HEK293 (cell line): ENCODE data around the gene DEK.

ENCODE experiments used
- CTCF ChIA-PET: fragments of 350-600 bp; formaldehyde crosslinking; extraction: SDS; loops from one replicate; lab custom pipeline; 2021; ENCODE audit warnings: antibody characterized with exemption; lab: Yijun Ruan, JAX
- POLR2A ChIA-PET: fragments of 300-600 bp; formaldehyde crosslinking; extraction: SDS; loops from one replicate; lab custom pipeline; 2020; ENCODE audit warnings: antibody characterized with exemption, inconsistent platforms; lab: Yijun Ruan, JAX
- H3K27ac ChIP-seq: fragments of 200-500 bp; sonication (Bioruptor generic); 2 replicates; pipeline ENCODE4 v1.5.1; 2014; ENCODE audit warnings: low read depth, low read length, control low read depth, inconsistent platforms; ENCODE audit errors: extremely low read depth
- H3K36me3 ChIP-seq, 2 experiments: fragments of 200-500 bp in 1 of 2; sonication (Bioruptor generic) in 1 of 2; 1 replicate in 1 of 2; 2 replicates in 1 of 2; pipeline ENCODE4 v1.5.1; 2014 to 2017; ENCODE audit warnings: inconsistent platforms in 2 of 2, low read length in 2 of 2; ENCODE audit not compliant: control insufficient read depth in 2 of 2, insufficient read depth in 1 of 2
- H3K4me1 ChIP-seq: fragments of 200-500 bp; sonication (Bioruptor generic); 2 replicates; pipeline ENCODE4 v1.5.1; 2014; ENCODE audit warnings: mild to moderate bottlenecking, low read length, inconsistent platforms; ENCODE audit not compliant: control insufficient read depth, insufficient read depth
- H3K4me3 ChIP-seq: 2 replicates; pipeline ENCODE4 v1.5.1; 2011; ENCODE audit warnings: low read depth, mild to moderate bottlenecking, control low read depth, low read length, moderate library complexity
- H3K9me3 ChIP-seq: fragments of 200-500 bp; sonication (Bioruptor generic); 2 replicates; pipeline ENCODE4 v1.5.1; 2014; ENCODE audit warnings: low read depth, low read length, inconsistent platforms; ENCODE audit not compliant: control insufficient read depth, insufficient read depth
- GLIS2 ChIP-seq: fragments of 450-650 bp; formaldehyde crosslinking; IDR thresholded peaks from 2 replicates; pipeline ENCODE4 v1.5.1; 2016; ENCODE audit warnings: missing biosample characterization, missing genetic modification characterization
- KLF9 ChIP-seq: fragments of 450-650 bp; formaldehyde crosslinking; IDR thresholded peaks from 2 replicates; pipeline ENCODE4 v1.5.1; 2016; ENCODE audit warnings: missing biosample characterization, missing genetic modification characterization, low read depth
- MYNN ChIP-seq: fragments of 450-650 bp; formaldehyde crosslinking; IDR thresholded peaks from 2 replicates; pipeline ENCODE4 v1.5.1; 2016; ENCODE audit warnings: missing biosample characterization, missing genetic modification characterization, borderline replicate concordance
- REST ChIP-seq: fragments of 450-650 bp; formaldehyde crosslinking; IDR thresholded peaks from 2 replicates; pipeline ENCODE4 v1.5.1; 2016; ENCODE audit warnings: missing biosample characterization, missing genetic modification characterization
- WT1 ChIP-seq: fragments of 450-650 bp; formaldehyde crosslinking; IDR thresholded peaks from 2 replicates; pipeline ENCODE4 v1.5.1; 2016; ENCODE audit warnings: missing biosample characterization, missing genetic modification characterization
- ZBTB1 ChIP-seq: fragments of 450-650 bp; formaldehyde crosslinking; IDR thresholded peaks from 2 replicates; pipeline ENCODE4 v1.5.1; 2016; ENCODE audit warnings: missing biosample characterization, missing genetic modification characterization
- ZNF169 ChIP-seq: fragments of 450-650 bp; formaldehyde crosslinking; IDR thresholded peaks from 2 replicates; pipeline ENCODE4 v1.5.1; 2016; ENCODE audit warnings: missing biosample characterization, missing genetic modification characterization
- ZNF223 ChIP-seq: fragments of 450-650 bp; formaldehyde crosslinking; IDR thresholded peaks from 2 replicates; pipeline ENCODE4 v1.5.1; 2016; ENCODE audit warnings: missing biosample characterization, missing genetic modification characterization
- ZNF335 ChIP-seq: fragments of 450-650 bp; formaldehyde crosslinking; conservative IDR thresholded peaks from 2 replicates; pipeline ENCODE4 v1.5.1; 2016; ENCODE audit warnings: missing biosample characterization, missing genetic modification characterization
- ZNF404 ChIP-seq: fragments of 450-650 bp; formaldehyde crosslinking; IDR thresholded peaks from 2 replicates; pipeline ENCODE4 v1.5.1; 2017; ENCODE audit warnings: missing biosample characterization, missing genetic modification characterization
- ZNF473 ChIP-seq: fragments of 450-650 bp; formaldehyde crosslinking; IDR thresholded peaks from 2 replicates; pipeline ENCODE4 v1.5.1; 2017; ENCODE audit warnings: missing biosample characterization, missing genetic modification characterization
- ZNF48 ChIP-seq: fragments of 450-650 bp; formaldehyde crosslinking; IDR thresholded peaks from 2 replicates; pipeline ENCODE4 v1.5.1; 2016; ENCODE audit warnings: missing biosample characterization, missing genetic modification characterization
- ZNF549 ChIP-seq: fragments of 450-650 bp; IDR thresholded peaks from 2 replicates; pipeline ENCODE4 v1.5.1; 2018; ENCODE audit warnings: missing biosample characterization, missing genetic modification characterization, mild to moderate bottlenecking, inconsistent platforms, moderate library complexity
- ZNF561 ChIP-seq: fragments of 450-650 bp; IDR thresholded peaks from 2 replicates; pipeline ENCODE4 v1.5.1; 2018; ENCODE audit warnings: missing biosample characterization, missing genetic modification characterization, borderline replicate concordance
- ZNF580 ChIP-seq: fragments of 450-650 bp; formaldehyde crosslinking; IDR thresholded peaks from 2 replicates; pipeline ENCODE4 v1.5.1; 2016; ENCODE audit warnings: missing biosample characterization, missing genetic modification characterization
- ZNF610 ChIP-seq: fragments of 450-650 bp; formaldehyde crosslinking; IDR thresholded peaks from 2 replicates; pipeline ENCODE4 v1.5.1; 2016; ENCODE audit warnings: missing biosample characterization, missing genetic modification characterization, borderline replicate concordance
- ZNF645 ChIP-seq: fragments of 450-650 bp; formaldehyde crosslinking; IDR thresholded peaks from 2 replicates; pipeline ENCODE4; 2016; ENCODE audit warnings: missing biosample characterization, missing genetic modification characterization
- ZNF664 ChIP-seq: fragments of 450-650 bp; formaldehyde crosslinking; IDR thresholded peaks from 2 replicates; pipeline ENCODE4 v1.5.1; 2016; ENCODE audit warnings: missing biosample characterization, missing genetic modification characterization
- ZNF707 ChIP-seq: fragments of 450-650 bp; formaldehyde crosslinking; IDR thresholded peaks from 2 replicates; pipeline ENCODE4 v1.5.1; 2016; ENCODE audit warnings: missing biosample characterization, missing genetic modification characterization
- ZNF830 ChIP-seq: fragments of 450-650 bp; IDR thresholded peaks from 2 replicates; pipeline ENCODE4 v1.5.0; 2018; ENCODE audit warnings: missing biosample characterization, missing genetic modification characterization, low read depth, mild to moderate bottlenecking, moderate library complexity
- ZSCAN23 ChIP-seq: fragments of 450-650 bp; formaldehyde crosslinking; IDR thresholded peaks from 2 replicates; pipeline ENCODE4 v1.5.1; 2016; ENCODE audit warnings: missing biosample characterization, missing genetic modification characterization
- ZXDB ChIP-seq: fragments of 450-650 bp; formaldehyde crosslinking; IDR thresholded peaks from 2 replicates; pipeline ENCODE4 v1.5.1; 2016; ENCODE audit warnings: missing biosample characterization, missing genetic modification characterization
- TF ChIP-seq, protein P1 (sequence below): fragments of 450-650 bp; formaldehyde crosslinking; IDR thresholded peaks from 2 replicates; pipeline ENCODE4 v1.5.0; 2017; ENCODE audit warnings: missing biosample characterization, missing genetic modification characterization, borderline replicate concordance
- TF ChIP-seq, protein P2 (sequence below): fragments of 450-650 bp; formaldehyde crosslinking; IDR thresholded peaks from 2 replicates; pipeline ENCODE4 v1.5.1; 2016; ENCODE audit warnings: missing biosample characterization, missing genetic modification characterization, borderline replicate concordance
- TF ChIP-seq, protein P3 (sequence below): fragments of 450-650 bp; formaldehyde crosslinking; IDR thresholded peaks from 2 replicates; pipeline ENCODE4 v1.5.1; 2017; ENCODE audit warnings: missing biosample characterization, missing genetic modification characterization

DEK gene

DNA sequence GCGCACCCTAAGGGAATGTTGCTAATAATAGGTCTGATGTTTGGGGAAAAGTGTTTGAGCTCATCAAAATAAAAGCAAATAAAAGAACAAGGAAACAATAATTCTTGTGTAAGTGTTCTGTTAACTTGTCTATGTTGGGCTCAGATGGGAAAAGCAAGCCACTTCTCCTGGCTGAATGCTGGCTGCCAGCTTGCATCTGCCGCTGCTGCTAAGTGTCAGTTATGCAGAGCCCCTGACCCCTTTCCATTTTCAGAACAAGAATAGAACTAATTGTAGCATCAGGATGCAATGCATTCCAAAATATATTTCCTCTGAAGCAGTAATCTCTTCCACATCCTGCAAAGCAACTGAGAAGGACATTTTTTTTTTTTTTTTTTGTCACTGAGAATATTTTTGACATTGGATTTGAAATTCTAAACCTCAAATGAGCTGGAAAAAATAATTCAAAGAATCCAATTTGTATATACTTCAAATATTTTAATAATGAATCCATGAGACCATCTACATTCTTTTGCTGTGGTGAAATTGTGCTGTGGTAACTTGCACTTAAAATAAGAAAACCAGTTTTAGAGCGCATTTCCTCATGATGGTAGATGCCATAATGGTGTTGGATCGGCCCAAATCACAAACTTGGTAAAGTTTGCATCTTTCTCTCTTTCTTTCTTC, 43.9 kb upstream of the DEK start (continued):
- no peak for TF ChIP-seq ZBTB1 (tag by site-specific recombination)
- TF ChIP-seq, protein P1, sequence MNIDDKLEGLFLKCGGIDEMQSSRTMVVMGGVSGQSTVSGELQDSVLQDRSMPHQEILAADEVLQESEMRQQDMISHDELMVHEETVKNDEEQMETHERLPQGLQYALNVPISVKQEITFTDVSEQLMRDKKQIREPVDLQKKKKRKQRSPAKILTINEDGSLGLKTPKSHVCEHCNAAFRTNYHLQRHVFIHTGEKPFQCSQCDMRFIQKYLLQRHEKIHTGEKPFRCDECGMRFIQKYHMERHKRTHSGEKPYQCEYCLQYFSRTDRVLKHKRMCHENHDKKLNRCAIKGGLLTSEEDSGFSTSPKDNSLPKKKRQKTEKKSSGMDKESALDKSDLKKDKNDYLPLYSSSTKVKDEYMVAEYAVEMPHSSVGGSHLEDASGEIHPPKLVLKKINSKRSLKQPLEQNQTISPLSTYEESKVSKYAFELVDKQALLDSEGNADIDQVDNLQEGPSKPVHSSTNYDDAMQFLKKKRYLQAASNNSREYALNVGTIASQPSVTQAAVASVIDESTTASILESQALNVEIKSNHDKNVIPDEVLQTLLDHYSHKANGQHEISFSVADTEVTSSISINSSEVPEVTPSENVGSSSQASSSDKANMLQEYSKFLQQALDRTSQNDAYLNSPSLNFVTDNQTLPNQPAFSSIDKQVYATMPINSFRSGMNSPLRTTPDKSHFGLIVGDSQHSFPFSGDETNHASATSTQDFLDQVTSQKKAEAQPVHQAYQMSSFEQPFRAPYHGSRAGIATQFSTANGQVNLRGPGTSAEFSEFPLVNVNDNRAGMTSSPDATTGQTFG (tag by site-specific recombination), result no peak
- TF ChIP-seq ZSCAN23 (tag by site-specific recombination), result no peak
- TF ChIP-seq ZNF830 (tag by site-specific recombination), result no peak
- no peak for TF ChIP-seq ZXDB
- TF ChIP-seq GLIS2 (tag by site-specific recombination), result no peak
- TF ChIP-seq ZNF404 (tag by site-specific recombination), result no peak
- TF ChIP-seq REST (tag by site-specific recombination), result no peak
- TF ChIP-seq ZNF561 (tag by site-specific recombination), result no peak
- no peak for TF ChIP-seq ZNF549
- TF ChIP-seq ZNF223 (tag by site-specific recombination), result no peak

- no peak overlapping the region for H3K4me3 ChIP-seq
- no peak for TF ChIP-seq ZNF169 (tag by site-specific recombination)
- TF ChIP-seq, protein P2, sequence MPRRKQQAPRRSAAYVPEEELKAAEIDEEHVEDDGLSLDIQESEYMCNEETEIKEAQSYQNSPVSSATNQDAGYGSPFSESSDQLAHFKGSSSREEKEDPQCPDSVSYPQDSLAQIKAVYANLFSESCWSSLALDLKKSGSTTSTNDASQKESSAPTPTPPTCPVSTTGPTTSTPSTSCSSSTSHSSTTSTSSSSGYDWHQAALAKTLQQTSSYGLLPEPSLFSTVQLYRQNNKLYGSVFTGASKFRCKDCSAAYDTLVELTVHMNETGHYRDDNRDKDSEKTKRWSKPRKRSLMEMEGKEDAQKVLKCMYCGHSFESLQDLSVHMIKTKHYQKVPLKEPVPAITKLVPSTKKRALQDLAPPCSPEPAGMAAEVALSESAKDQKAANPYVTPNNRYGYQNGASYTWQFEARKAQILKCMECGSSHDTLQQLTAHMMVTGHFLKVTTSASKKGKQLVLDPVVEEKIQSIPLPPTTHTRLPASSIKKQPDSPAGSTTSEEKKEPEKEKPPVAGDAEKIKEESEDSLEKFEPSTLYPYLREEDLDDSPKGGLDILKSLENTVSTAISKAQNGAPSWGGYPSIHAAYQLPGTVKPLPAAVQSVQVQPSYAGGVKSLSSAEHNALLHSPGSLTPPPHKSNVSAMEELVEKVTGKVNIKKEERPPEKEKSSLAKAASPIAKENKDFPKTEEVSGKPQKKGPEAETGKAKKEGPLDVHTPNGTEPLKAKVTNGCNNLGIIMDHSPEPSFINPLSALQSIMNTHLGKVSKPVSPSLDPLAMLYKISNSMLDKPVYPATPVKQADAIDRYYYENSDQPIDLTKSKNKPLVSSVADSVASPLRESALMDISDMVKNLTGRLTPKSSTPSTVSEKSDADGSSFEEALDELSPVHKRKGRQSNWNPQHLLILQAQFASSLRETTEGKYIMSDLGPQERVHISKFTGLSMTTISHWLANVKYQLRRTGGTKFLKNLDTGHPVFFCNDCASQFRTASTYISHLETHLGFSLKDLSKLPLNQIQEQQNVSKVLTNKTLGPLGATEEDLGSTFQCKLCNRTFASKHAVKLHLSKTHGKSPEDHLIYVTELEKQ, result no peak
- no peak for TF ChIP-seq ZNF473
- no peak for TF ChIP-seq KLF9
- no peak for TF ChIP-seq WT1 (tag by site-specific recombination)
- no peak for TF ChIP-seq MYNN (tag by site-specific recombination)
- TF ChIP-seq, protein P3, sequence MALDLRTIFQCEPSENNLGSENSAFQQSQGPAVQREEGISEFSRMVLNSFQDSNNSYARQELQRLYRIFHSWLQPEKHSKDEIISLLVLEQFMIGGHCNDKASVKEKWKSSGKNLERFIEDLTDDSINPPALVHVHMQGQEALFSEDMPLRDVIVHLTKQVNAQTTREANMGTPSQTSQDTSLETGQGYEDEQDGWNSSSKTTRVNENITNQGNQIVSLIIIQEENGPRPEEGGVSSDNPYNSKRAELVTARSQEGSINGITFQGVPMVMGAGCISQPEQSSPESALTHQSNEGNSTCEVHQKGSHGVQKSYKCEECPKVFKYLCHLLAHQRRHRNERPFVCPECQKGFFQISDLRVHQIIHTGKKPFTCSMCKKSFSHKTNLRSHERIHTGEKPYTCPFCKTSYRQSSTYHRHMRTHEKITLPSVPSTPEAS (tag by site-specific recombination), result no peak
- TF ChIP-seq ZNF48 (tag by site-specific recombination), result no peak
- no peak for TF ChIP-seq ZNF580
- TF ChIP-seq ZNF664 (tag by site-specific recombination), result no peak
- TF ChIP-seq ZNF707 (tag by site-specific recombination), result no peak
- TF ChIP-seq ZNF610 (tag by site-specific recombination), result no peak
- TF ChIP-seq ZNF335 (tag by site-specific recombination), result no peak
- no peak for TF ChIP-seq ZNF645
These were observed 42.6 kb upstream of the DEK start for GRCh38 chr6:18306977-18307376.

More at GRCh38 chr6:18306977-18307376, 42.6 kb upstream of the DEK start:
- Histone ChIP-seq H3K36me3 (no peaks in the 10 kb centered on the region), H3K27ac (no peak overlapping the region), H3K9me3 (no peaks in the 10 kb centered on the region), H3K4me1 (no peaks in the 10 kb centered on the region)
- ChIA-PET POLR2A (interaction anchor here (1.0 to 1.3 kb wide), 2 partner anchors 43 to 46 kb away, joined by 3 to 5 read pairs; partner anchors contain the start of gene DEK), CTCF (interaction anchor here (1.2 to 2.1 kb wide), 2 partner anchors 16 to 197 kb away, joined by 3 to 14 read pairs; no protein-coding TSS in a partner anchor)
